Endodermal cell (in vitro differentiated cells): ENCODE results near the gene KCND2. TPM values are rescaled to one million over a fixed set of nuclear protein-coding genes. Genes with fewer than 3 reads are reported as not detected.

Source experiments
- DNase-seq: peaks from one replicate; pipeline ENCODE4 v3.0.0-alpha.2; 2017
- H3K27ac ChIP-seq: 2 replicates; pipeline ENCODE4 v1.5.1; 2013; ENCODE audit warnings: mild to moderate bottlenecking, low read depth, low read length, moderate library complexity
- H3K27me3 ChIP-seq: 2 replicates; pipeline ENCODE4 v1.6.1; 2013; ENCODE audit warnings: mild to moderate bottlenecking, low read length, moderate library complexity; ENCODE audit not compliant: insufficient read depth, control insufficient read depth, poor library complexity, severe bottlenecking
- H3K36me3 ChIP-seq: 2 replicates; pipeline ENCODE4 v1.7.0; 2013; ENCODE audit warnings: mild to moderate bottlenecking, low read length, moderate library complexity; ENCODE audit not compliant: control insufficient read depth, insufficient read depth
- H3K4me1 ChIP-seq: one replicate; pipeline ENCODE4 v1.7.0; 2013; ENCODE audit warnings: low read length; ENCODE audit not compliant: control insufficient read depth, insufficient read depth
- H3K4me3 ChIP-seq: 2 replicates; pipeline ENCODE4 v1.5.1; 2013; ENCODE audit warnings: mild to moderate bottlenecking, low read length, moderate library complexity
- H3K9ac ChIP-seq: 2 replicates; pipeline ENCODE4 v1.6.1; 2013; ENCODE audit warnings: mild to moderate bottlenecking, low read length, moderate library complexity; ENCODE audit not compliant: poor library complexity, severe bottlenecking; ENCODE audit errors: extremely low read depth
- H3K9me3 ChIP-seq: 2 replicates; pipeline ENCODE4 v1.6.1; 2013; ENCODE audit warnings: mild to moderate bottlenecking, low read length, moderate library complexity; ENCODE audit not compliant: control insufficient read depth
- H3K27ac Mint-ChIP-seq: 2 replicates; pipeline ENCODE4 v1.8.0; 2020; ENCODE audit warnings: mixed read lengths
- H3K27me3 Mint-ChIP-seq: 2 replicates; pipeline ENCODE4 v1.8.0; 2021; ENCODE audit warnings: mild to moderate bottlenecking, mixed read lengths; ENCODE audit not compliant: insufficient read depth
- H3K36me3 Mint-ChIP-seq: 2 replicates; pipeline ENCODE4 v1.8.0; 2020; ENCODE audit warnings: low read depth, mixed read lengths
- H3K4me1 Mint-ChIP-seq: 2 replicates; pipeline ENCODE4 v1.8.0; 2020; ENCODE audit warnings: mixed read lengths
- H3K4me3 Mint-ChIP-seq: 2 replicates; pipeline ENCODE4 v1.8.0; 2020; ENCODE audit warnings: mild to moderate bottlenecking, moderate library complexity, mixed read lengths
- H3K9me3 Mint-ChIP-seq: 2 replicates; pipeline ENCODE4 v1.8.0; 2020; ENCODE audit warnings: mild to moderate bottlenecking, mixed read lengths
- WGBS, 2 experiments: methylation state at CpG; one replicate each; pipeline versions ENCODE4 v1.1.5 to v1.1.7; 2013; ENCODE audit warnings: missing lambda C conversion rate in 2 of 2, mixed read lengths in 1 of 2; ENCODE audit not compliant: insufficient coverage in 1 of 2, insufficient read length in 1 of 2; 5-methylcytosine and 5-hydroxymethylcytosine counted together
- total RNA-seq, 2 donors: library from RNA; stranded (reverse); fragmentation: NEBNext Ultra II Directional in 1 of 2; extraction: Animal tissue kit (Norgen Biotek cat#: 25700) in 1 of 2; gene quantifications; 2 replicates in 1 of 2; 3 replicates in 1 of 2; pipeline ENCODE4 v1.2.1, GENCODE V29; 2021
- TF ChIP-seq, protein P1 (sequence below): fragments of 200-600 bp; sonication (generic); conservative IDR thresholded peaks from 2 replicates; pipeline ENCODE4 v1.5.0; 2021; ENCODE audit warnings: antibody characterized with exemption, mild to moderate bottlenecking

KCND2 gene
- total RNA-seq, 2 donors from 2014 or later = 0.71 to 4.6 TPM

GRCh38 chr7:120327054-120327453 lies 54.1 kb downstream of the KCND2 start:
- H3K27me3 Mint-ChIP-seq = no peaks in the 10 kb centered on the region
- Histone ChIP-seq H3K27ac (no peak overlapping the region), H3K27me3 (no peaks in the 10 kb centered on the region), H3K4me3 (no peak overlapping the region), H3K4me1 (no peaks in the 10 kb centered on the region), H3K9me3 (no peaks in the 10 kb centered on the region), H3K36me3 (no peaks in the 10 kb centered on the region), H3K9ac (no peak overlapping the region)
- no peaks in the 10 kb centered on the region for H3K36me3 Mint-ChIP-seq
- DNase-seq = no peak
- peaks cover 4% of the 10 kb centered on the region for H3K4me1 Mint-ChIP-seq
- TF ChIP-seq, protein P1, sequence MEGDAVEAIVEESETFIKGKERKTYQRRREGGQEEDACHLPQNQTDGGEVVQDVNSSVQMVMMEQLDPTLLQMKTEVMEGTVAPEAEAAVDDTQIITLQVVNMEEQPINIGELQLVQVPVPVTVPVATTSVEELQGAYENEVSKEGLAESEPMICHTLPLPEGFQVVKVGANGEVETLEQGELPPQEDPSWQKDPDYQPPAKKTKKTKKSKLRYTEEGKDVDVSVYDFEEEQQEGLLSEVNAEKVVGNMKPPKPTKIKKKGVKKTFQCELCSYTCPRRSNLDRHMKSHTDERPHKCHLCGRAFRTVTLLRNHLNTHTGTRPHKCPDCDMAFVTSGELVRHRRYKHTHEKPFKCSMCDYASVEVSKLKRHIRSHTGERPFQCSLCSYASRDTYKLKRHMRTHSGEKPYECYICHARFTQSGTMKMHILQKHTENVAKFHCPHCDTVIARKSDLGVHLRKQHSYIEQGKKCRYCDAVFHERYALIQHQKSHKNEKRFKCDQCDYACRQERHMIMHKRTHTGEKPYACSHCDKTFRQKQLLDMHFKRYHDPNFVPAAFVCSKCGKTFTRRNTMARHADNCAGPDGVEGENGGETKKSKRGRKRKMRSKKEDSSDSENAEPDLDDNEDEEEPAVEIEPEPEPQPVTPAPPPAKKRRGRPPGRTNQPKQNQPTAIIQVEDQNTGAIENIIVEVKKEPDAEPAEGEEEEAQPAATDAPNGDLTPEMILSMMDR = no peak
- 100% methylated on average over 1 of the region's 1 CpG; no CpG with 5 or more reads in 1 of the 2 experiments for WGBS, 2 experiments
- no peak overlapping the region for H3K4me3 Mint-ChIP-seq
- no peak overlapping the region for H3K27ac Mint-ChIP-seq
- no peaks in the 10 kb centered on the region for H3K9me3 Mint-ChIP-seq

DNA sequence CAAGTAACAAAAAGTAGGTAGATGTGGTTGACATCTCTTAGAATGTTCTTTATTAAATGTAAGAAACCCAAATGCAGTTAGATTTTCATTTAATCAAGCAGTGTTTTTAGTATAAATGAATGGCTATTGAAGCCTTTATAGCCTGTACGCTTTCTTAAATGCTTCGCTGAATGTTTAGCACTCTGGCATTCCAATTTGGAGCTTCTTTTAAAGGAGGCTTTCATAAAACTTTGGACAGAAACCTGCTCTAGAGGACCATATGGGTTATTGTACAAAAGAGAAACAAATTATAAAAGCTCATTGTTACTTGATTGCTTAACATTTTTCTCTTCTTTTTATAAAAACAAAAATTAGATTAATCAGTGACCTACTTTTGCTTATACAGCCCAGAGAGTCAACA lies 59.5 kb downstream of the KCND2 start:
- Histone ChIP-seq H3K27me3 (no peaks in the 10 kb centered on the region), H3K9me3 (no peaks in the 10 kb centered on the region), H3K4me3 (no peak overlapping the region), H3K27ac (no peak overlapping the region), H3K9ac (no peak overlapping the region), H3K36me3 (no peaks in the 10 kb centered on the region), H3K4me1 (no peaks in the 10 kb centered on the region)
- Mint-ChIP-seq H3K4me1 (peaks cover 4% of the 10 kb centered on the region), H3K9me3 (no peaks in the 10 kb centered on the region), H3K4me3 (no peak overlapping the region), H3K27ac (no peak overlapping the region), H3K36me3 (no peaks in the 10 kb centered on the region), H3K27me3 (no peaks in the 10 kb centered on the region)
- DNase-seq = no peak
- 93 to 100% methylated on average over 2 of the region's 2 CpGs for WGBS, 2 experiments
- TF ChIP-seq, protein P1 = no peak

GRCh38 chr7:120334475-120334874 lies 61.5 kb downstream of the KCND2 start:
- TF ChIP-seq, protein P1 = no peak
- Histone ChIP-seq H3K9me3 (no peaks in the 10 kb centered on the region), H3K27me3 (no peaks in the 10 kb centered on the region), H3K4me3 (no peak overlapping the region), H3K36me3 (no peaks in the 10 kb centered on the region), H3K9ac (no peak overlapping the region), H3K27ac (no peak overlapping the region), H3K4me1 (no peaks in the 10 kb centered on the region)
- H3K27me3 Mint-ChIP-seq = no peaks in the 10 kb centered on the region
- H3K4me1 Mint-ChIP-seq = no peaks in the 10 kb centered on the region
- DNase-seq = no peak
- H3K36me3 Mint-ChIP-seq = no peaks in the 10 kb centered on the region
- no peak overlapping the region for H3K4me3 Mint-ChIP-seq
- H3K27ac Mint-ChIP-seq = no peak overlapping the region
- WGBS, 2 experiments = 100% methylated on average over 1 of the region's 1 CpG; no CpG with 5 or more reads in 1 of the 2 experiments
- no peaks in the 10 kb centered on the region for H3K9me3 Mint-ChIP-seq
